Lower leg skin (tissue), 4 donors: ENCODE data around the gene SDHC. TPM values are rescaled to one million over a fixed set of nuclear protein-coding genes. Genes with fewer than 3 reads are reported as not detected.

Experiments used
- DNase-seq, 2 donors: peaks; one replicate each; pipeline ENCODE4 v3.0.0-alpha.2; 2019; ENCODE audit warnings: low spot score in 2 of 2
- H3K4me3 ChIP-seq: fragments of 200-600 bp; sonication (generic); 2 replicates; pipeline ENCODE4 v1.5.1; 2017; ENCODE audit warnings: mild to moderate bottlenecking, low read depth; ENCODE audit not compliant: poor library complexity, severe bottlenecking
- POLR2A ChIP-seq, 2 donors: fragments of 450-650 bp; IDR thresholded peaks; one replicate each; pipeline ENCODE4 v1.6.1; 2016 to 2017; ENCODE audit warnings: antibody characterized with exemption in 2 of 2, mild to moderate bottlenecking in 1 of 2, moderate library complexity in 1 of 2
- WGBS, 2 donors: methylation state at CpG; one replicate each; pipeline ENCODE4 v1.1.5; 2018; 5-methylcytosine and 5-hydroxymethylcytosine counted together
- intact Hi-C: fragments of 100-400 bp; cut with DNase I; formaldehyde crosslinking; loops from one replicate; pipeline ENCODE4 v1.15.0; 2023; ENCODE audit warnings: low total_unique reads
- total RNA-seq, 4 donors: library from RNA; depleted of rRNA; stranded (reverse); fragments of >200 nt; gene quantifications; one replicate each; pipeline ENCODE4 v1.1.0, GENCODE V29; 2016
- TF ChIP-seq, protein P1 (sequence below), 3 donors: fragments of 450-650 bp; IDR thresholded peaks; one replicate each; pipeline ENCODE4 v1.5.1; 2016; ENCODE audit warnings: antibody characterized with exemption in 3 of 3, mild to moderate bottlenecking in 3 of 3, moderate library complexity in 2 of 3

SDHC gene
- total RNA-seq, 4 donors from 2014 or later, result 20.6 to 107 (median 52.2) TPM

DNA sequence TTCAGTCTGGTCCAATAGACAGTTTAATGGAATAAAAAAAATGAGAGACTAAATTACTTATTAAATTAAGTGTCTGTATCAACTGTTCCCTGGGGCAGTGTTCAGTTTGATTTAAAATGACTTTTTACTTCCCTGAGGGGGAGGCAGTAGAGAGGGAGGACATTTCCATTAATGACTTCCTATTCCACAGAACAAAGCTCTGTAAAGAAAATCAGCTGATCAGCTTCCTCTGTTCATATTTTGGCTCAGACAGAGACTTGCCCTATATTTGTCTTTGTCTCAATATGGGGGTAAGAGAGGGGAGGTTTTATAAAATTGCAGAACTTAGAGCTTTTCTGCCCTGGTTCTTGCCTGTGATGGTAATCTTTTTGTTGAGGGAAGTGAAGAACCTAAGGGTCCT lies 45.1 kb downstream of the SDHC start:
- intact Hi-C loops, result no loop called here
- no peak overlapping the region for H3K4me3 ChIP-seq
- DNase-seq, result no peak
- TF ChIP-seq, protein P1, sequence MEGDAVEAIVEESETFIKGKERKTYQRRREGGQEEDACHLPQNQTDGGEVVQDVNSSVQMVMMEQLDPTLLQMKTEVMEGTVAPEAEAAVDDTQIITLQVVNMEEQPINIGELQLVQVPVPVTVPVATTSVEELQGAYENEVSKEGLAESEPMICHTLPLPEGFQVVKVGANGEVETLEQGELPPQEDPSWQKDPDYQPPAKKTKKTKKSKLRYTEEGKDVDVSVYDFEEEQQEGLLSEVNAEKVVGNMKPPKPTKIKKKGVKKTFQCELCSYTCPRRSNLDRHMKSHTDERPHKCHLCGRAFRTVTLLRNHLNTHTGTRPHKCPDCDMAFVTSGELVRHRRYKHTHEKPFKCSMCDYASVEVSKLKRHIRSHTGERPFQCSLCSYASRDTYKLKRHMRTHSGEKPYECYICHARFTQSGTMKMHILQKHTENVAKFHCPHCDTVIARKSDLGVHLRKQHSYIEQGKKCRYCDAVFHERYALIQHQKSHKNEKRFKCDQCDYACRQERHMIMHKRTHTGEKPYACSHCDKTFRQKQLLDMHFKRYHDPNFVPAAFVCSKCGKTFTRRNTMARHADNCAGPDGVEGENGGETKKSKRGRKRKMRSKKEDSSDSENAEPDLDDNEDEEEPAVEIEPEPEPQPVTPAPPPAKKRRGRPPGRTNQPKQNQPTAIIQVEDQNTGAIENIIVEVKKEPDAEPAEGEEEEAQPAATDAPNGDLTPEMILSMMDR (IDR thresholded peaks at IDR 0.05), result no peak
- TF ChIP-seq POLR2A (IDR thresholded peaks at IDR 0.05), result no peak

DNA sequence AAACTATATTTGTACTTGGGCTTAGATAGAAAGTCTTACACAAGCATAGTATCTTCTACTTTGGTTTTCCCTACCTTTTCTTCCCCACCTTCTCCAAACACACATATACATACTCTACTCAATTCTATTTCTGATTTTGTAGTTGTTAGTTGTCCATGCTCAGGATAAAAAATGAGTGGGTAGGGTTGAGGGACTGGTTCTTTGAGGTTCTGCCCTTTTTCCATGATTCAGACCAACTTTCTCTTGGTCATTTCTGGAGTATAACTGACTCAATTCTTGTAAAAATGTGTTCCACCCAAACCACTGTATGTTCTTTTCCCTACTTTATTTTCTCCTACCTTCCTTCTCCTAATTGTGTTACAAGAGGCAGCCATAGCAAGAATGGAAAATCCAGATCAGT lies 50.2 kb downstream of the SDHC start:
- H3K4me3 ChIP-seq, result no peak overlapping the region
- TF ChIP-seq, protein P1 (IDR thresholded peaks at IDR 0.05), result no peak
- TF ChIP-seq POLR2A (IDR thresholded peaks at IDR 0.05), result no peak
- DNase-seq, result no peak
- intact Hi-C loops, result no loop called here

DNA sequence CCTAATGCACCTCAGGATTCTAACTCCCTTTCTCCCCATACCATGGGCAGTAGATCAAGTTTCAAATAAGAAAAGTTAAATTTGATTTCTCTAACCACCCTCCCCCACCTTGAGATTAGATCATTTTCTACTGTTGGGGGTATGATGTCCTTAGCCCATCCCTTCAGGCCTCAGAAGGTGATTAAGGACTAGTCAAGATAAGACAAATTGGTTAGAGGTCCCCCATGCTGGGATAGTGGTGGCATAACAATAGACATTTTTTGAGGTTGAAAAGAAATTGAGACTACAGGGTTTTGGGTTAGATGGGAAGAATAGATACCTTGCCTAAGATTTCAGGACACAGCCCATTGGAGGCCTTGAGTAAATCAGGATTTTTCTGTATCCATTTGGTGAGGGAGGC lies 51.0 kb downstream of the SDHC start:
- H3K4me3 ChIP-seq, result no peak overlapping the region
- DNase-seq, result no peak
- intact Hi-C loops, result no loop called here
- TF ChIP-seq POLR2A (IDR thresholded peaks at IDR 0.05), result no peak
- TF ChIP-seq, protein P1 (IDR thresholded peaks at IDR 0.05), result no peak

- TF ChIP-seq, protein P1 (IDR thresholded peaks at IDR 0.05), result no peak
- no peak for TF ChIP-seq POLR2A (IDR thresholded peaks at IDR 0.05)
- no peak within 1 kb of the TSS for H3K4me3 ChIP-seq
- intact Hi-C loops, result no loop called here
- no peak for DNase-seq
- WGBS, 2 donors, result 17 to 20% methylated on average over 6 of the region's 6 CpGs
Observed at GRCh38 chr1:161367684-161368400, 53.7 kb downstream of the SDHC start, which contains the start of gene CFAP126. Gene CFAP126 (minus strand): TSS chr1:161367876. CDS start chr1:161367868, 8 bp downstream.

DNA sequence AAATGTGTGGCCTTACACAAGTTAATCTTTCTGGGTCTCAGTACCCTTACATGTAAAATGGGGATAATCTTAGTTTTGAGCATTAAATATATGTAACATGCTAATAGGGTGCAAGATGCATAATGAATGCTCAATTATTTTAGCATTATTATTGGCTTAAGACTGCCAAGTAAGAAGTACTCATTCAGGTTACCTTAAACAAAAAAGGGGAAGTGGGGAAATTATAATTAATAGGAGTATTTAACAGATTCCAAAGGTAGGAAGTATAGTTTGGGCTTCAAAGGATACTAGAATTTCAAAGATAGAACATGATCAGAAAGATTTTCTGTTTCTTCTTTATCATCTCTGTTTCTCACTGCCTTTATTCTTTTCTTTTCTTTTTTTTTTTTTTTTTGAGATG lies 59.3 kb downstream of the SDHC start:
- no peak overlapping the region for H3K4me3 ChIP-seq
- intact Hi-C loops, result no loop called here
- no peak for TF ChIP-seq POLR2A (IDR thresholded peaks at IDR 0.05)
- TF ChIP-seq, protein P1 (IDR thresholded peaks at IDR 0.05), result no peak
- DNase-seq, result no peak

DNA sequence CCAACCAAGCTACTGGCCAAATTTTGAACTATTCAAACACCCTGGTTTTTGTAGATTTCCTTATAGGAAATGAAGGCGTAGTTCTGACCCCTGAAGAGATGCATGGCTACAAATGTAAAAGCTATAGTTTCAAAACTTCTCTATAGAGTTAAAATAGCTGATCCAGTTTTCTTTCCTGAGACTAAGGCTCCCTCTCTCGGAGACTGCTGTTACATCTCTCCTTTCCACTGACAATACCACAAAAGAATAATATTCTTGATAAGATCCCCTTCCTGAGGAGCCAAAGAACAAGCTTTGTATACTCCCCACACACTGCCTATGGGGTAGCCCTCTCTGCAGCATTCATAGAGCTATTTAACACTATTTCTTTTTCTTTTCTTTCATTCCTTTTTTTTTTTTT lies 60.2 kb downstream of the SDHC start:
- no peak for DNase-seq
- no peak for TF ChIP-seq POLR2A (IDR thresholded peaks at IDR 0.05)
- TF ChIP-seq, protein P1 (IDR thresholded peaks at IDR 0.05), result no peak
- whole genome bisulfite sequencing, 2 donors, result 51 to 58% methylated on average over 2 of the region's 2 CpGs
- intact Hi-C loops, result no loop called here
- no peak overlapping the region for H3K4me3 ChIP-seq
